HEK293T (cell line): ENCODE data around the gene CDYL2.

Source experiments
- CTCF ChIA-PET: fragments of 350-600 bp; formaldehyde crosslinking; extraction: SDS; loops from one replicate; lab custom pipeline; 2021; ENCODE audit warnings: antibody characterized with exemption, inconsistent platforms; lab: Yijun Ruan, JAX
- POLR2A ChIA-PET: fragments of 350-600 bp; formaldehyde crosslinking; extraction: SDS; loops from one replicate; lab custom pipeline; 2020; ENCODE audit warnings: antibody characterized with exemption, inconsistent platforms; lab: Yijun Ruan, JAX
- DNase-seq: peaks from one replicate; pipeline ENCODE4 v3.0.0; 2012; ENCODE audit warnings: mixed read lengths; ENCODE audit errors: extremely low spot score
- ARNT ChIP-seq: fragments of 450-650 bp; IDR thresholded peaks from 2 replicates; pipeline ENCODE4 v1.6.1; 2017; ENCODE audit warnings: mild to moderate bottlenecking
- BHLHE40 ChIP-seq: fragments of 450-650 bp; IDR thresholded peaks from 2 replicates; pipeline ENCODE4 v1.6.1; 2016; ENCODE audit warnings: mild to moderate bottlenecking, moderate library complexity, borderline replicate concordance
- CTBP1 ChIP-seq: fragments of 450-650 bp; IDR thresholded peaks from 2 replicates; pipeline ENCODE4 v1.6.1; 2016; ENCODE audit warnings: borderline replicate concordance
- ELF4 ChIP-seq: fragments of 450-650 bp; IDR thresholded peaks from 2 replicates; pipeline ENCODE4 v1.6.1; 2017; ENCODE audit warnings: antibody characterized with exemption
- FOXA1 ChIP-seq: fragments of 450-650 bp; IDR thresholded peaks from 2 replicates; pipeline ENCODE4 v1.6.1; 2016; ENCODE audit warnings: mild to moderate bottlenecking
- FOXK2 ChIP-seq: fragments of 450-650 bp; IDR thresholded peaks from 2 replicates; pipeline ENCODE4 v1.6.1; 2016; ENCODE audit warnings: mild to moderate bottlenecking
- FOXM1 ChIP-seq: fragments of 450-650 bp; IDR thresholded peaks from 2 replicates; pipeline ENCODE4 v1.6.1; 2017; ENCODE audit warnings: mild to moderate bottlenecking, borderline replicate concordance
- HDGF ChIP-seq: fragments of 450-650 bp; IDR thresholded peaks from 2 replicates; pipeline ENCODE4 v1.6.1; 2017; ENCODE audit warnings: antibody characterized with exemption, borderline replicate concordance
- L3MBTL2 ChIP-seq: fragments of 450-650 bp; conservative IDR thresholded peaks from 2 replicates; pipeline ENCODE4 v1.6.1; 2016; ENCODE audit warnings: mild to moderate bottlenecking
- LEF1 ChIP-seq: fragments of 450-650 bp; IDR thresholded peaks from 2 replicates; pipeline ENCODE4 v1.6.1; 2017; ENCODE audit warnings: mild to moderate bottlenecking, borderline replicate concordance
- NFRKB ChIP-seq: fragments of 450-650 bp; IDR thresholded peaks from 2 replicates; pipeline ENCODE4 v1.6.1; 2016; ENCODE audit warnings: mild to moderate bottlenecking, moderate library complexity
- PKNOX1 ChIP-seq: fragments of 450-650 bp; IDR thresholded peaks from 2 replicates; pipeline ENCODE4 v1.6.1; 2016
- SP1 ChIP-seq: fragments of 450-650 bp; IDR thresholded peaks from 2 replicates; pipeline ENCODE4 v1.6.1; 2017
- SUZ12 ChIP-seq: fragments of 450-650 bp; IDR thresholded peaks from 2 replicates; pipeline ENCODE4 v1.6.1; 2016; ENCODE audit warnings: mild to moderate bottlenecking
- TARDBP ChIP-seq: fragments of 450-650 bp; IDR thresholded peaks from 2 replicates; pipeline ENCODE4 v1.6.1; 2016
- ZNF384 ChIP-seq: fragments of 450-650 bp; IDR thresholded peaks from 2 replicates; pipeline ENCODE4 v1.6.1; 2016

Gene CDYL2

GRCh38 chr16:80606221-80606766 is 198.1 kb downstream of the CDYL2 start:
- CTCF ChIA-PET: no interaction called here
- DNase-seq: no peak
- TF ChIP-seq PKNOX1 (no peak), SUZ12 (no peak), LEF1 (no peak), FOXK2 (no peak), L3MBTL2 (no peak)
- POLR2A ChIA-PET: no interaction called here

- no peak for DNase-seq
- ChIA-PET CTCF (no interaction called here), POLR2A (no interaction called here)
- TF ChIP-seq TARDBP (no peak), FOXK2 (no peak), FOXA1 (no peak), BHLHE40 (no peak), L3MBTL2 (no peak), FOXM1 (no peak), LEF1 (no peak), CTBP1 (no peak), SP1 (no peak), ELF4 (no peak), SUZ12 (no peak), HDGF (no peak), ZNF384 (no peak), PKNOX1 (no peak), ARNT (no peak), NFRKB (no peak)
Measured at GRCh38 chr16:80604600-80605355, 199.6 kb downstream of the CDYL2 start.

GRCh38 chr16:80602894-80603293 is 201.5 kb downstream of the CDYL2 start:
- ChIA-PET POLR2A (no interaction called here), CTCF (interaction anchor here (1.0 kb wide), 1 partner anchor 12 kb away, joined by 3 read pairs; no protein-coding TSS in a partner anchor)
- DNase-seq: no peak
- no peak for TF ChIP-seq ELF4
- TF ChIP-seq L3MBTL2: no peak
- TF ChIP-seq TARDBP: no peak
- no peak for TF ChIP-seq CTBP1
- no peak for TF ChIP-seq PKNOX1
- no peak for TF ChIP-seq FOXA1
- no peak for TF ChIP-seq FOXM1
- no peak for TF ChIP-seq NFRKB
- TF ChIP-seq ZNF384: no peak
- no peak for TF ChIP-seq BHLHE40
- TF ChIP-seq LEF1: no peak
- no peak for TF ChIP-seq FOXK2

GRCh38 chr16:80601182-80601581 is 203.2 kb downstream of the CDYL2 start:
- ChIA-PET POLR2A (no interaction called here), CTCF (no interaction called here)
- no peak for DNase-seq
- TF ChIP-seq FOXK2 (no peak), ZNF384 (no peak), BHLHE40 (no peak)

GRCh38 chr16:80599466-80599865 is 204.9 kb downstream of the CDYL2 start:
- DNase-seq: no peak
- no peak for TF ChIP-seq ZNF384
- TF ChIP-seq TARDBP: no peak
- no peak for TF ChIP-seq SUZ12
- no peak for TF ChIP-seq L3MBTL2
- no peak for TF ChIP-seq LEF1
- CTCF ChIA-PET: no interaction called here

GRCh38 chr16:80596507-80597207 is 207.7 kb downstream of the CDYL2 start:
- TF ChIP-seq FOXK2 (no peak), ARNT (no peak), FOXM1 (no peak), SP1 (no peak), HDGF (no peak), NFRKB (no peak), TARDBP (no peak), CTBP1 (no peak), FOXA1 (no peak), PKNOX1 (no peak), ELF4 (no peak), ZNF384 (no peak), LEF1 (no peak), SUZ12 (no peak), L3MBTL2 (no peak), BHLHE40 (no peak)
- no peak for DNase-seq
- ChIA-PET CTCF (no interaction called here), POLR2A (no interaction called here)

More at GRCh38 chr16:80599466-80599865, 204.9 kb downstream of the CDYL2 start:
- POLR2A ChIA-PET: no interaction called here
